SU-DHL-6 (cell line): ENCODE measurements around the gene ALCAM.

Experiments
- CTCF ChIP-seq: fragments of 200-600 bp; sonication (generic); IDR thresholded peaks from one replicate; pipeline ENCODE4 v1.5.1; 2017; ENCODE audit warnings: antibody characterized with exemption, mild to moderate bottlenecking, low read length, moderate library complexity; ENCODE audit not compliant: insufficient read depth, poor library complexity, severe bottlenecking
- EZH2phosphoT487 ChIP-seq: fragments of 200-600 bp; sonication (generic), shearing (Covaris generic); conservative IDR thresholded peaks from 2 replicates; pipeline ENCODE4 v1.6.1; 2018; ENCODE audit warnings: mild to moderate bottlenecking, antibody characterized with exemption, low read length, moderate library complexity, mixed read lengths

- TF ChIP-seq CTCF (no peak), EZH2phosphoT487 (no peak)
These were observed 241.9 kb downstream of the ALCAM start for GRCh38 chr3:105608623-105609022.
